GM21526 (cell line): Measurements from ENCODE around the gene AMER2.

ENCODE experiments used
- ATAC-seq: cut with Tn5 transposase; IDR thresholded peaks from one replicate; pipeline ENCODE4 v1.9.1; 2021; ENCODE audit warnings: moderate library complexity; ENCODE audit not compliant: unreplicated experiment, low FRiP score

The AMER2 gene

DNA sequence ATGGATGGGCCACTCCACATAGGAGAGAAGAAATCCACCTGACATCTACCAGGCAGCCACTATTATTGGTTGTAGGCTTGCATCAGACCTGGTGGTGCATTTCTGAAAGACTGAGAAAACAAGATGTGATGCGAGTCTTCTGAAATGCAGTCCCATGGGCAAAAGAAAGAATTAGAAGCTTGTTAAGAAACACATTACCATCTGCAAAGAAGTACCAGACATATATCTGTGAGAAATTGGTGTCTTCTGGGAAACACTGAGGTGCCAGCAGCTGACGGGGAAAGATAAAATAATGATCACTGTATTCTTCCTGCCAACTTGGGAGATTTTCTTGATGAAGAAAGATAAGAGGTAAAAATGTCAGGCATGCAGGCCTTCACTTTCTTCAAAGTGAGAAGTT, 14.4 kb downstream of the AMER2 start:
- no peak for ATAC-seq

DNA sequence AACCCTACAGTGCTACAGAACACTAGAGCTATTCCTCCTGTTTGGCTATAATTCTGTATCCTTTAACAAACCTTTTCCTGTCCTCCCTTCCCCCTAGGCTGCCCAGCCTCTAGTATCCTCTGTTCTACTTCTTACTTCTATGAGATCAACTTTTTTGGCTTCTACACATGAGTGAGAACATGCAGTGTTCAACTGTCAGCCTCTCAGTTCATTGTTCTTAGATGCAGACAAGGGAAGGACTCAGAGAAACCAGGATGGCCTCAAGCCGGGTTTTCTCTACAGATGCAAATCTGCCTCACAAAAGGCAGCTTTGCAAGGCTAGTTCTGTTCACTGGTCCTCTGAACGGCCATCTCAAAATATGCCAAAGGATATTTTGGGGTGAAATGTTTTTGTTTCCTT, 18.4 kb downstream of the AMER2 start:
- ATAC-seq: no peak

DNA sequence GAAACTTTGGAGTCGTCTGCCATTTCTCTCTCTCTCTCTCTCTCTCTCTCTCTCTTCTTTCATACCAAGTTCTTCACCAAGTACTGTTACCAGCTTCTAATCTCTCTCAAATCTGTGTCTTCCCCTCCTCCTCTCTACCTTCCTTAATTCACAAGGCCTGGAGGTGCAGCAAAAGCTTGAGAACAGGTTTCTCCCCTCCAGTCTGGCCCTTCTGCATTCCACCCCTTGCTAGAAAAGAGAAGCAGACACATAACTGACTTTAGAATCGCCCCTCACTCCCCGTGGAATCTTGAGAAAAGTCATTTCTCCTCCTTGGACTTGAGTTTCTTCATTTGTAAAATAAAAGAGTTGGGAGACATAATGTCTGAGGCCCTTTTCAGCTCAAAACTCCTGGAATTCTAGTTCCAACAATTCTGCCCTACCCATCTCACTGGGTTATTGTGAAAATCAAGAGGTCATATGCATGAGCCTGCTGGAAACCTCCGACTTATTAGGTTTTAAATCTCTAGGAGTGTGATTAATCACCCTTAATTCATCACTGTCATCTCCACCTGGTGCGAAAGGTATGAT, 20.4 kb downstream of the AMER2 start:
- no peak for ATAC-seq

DNA sequence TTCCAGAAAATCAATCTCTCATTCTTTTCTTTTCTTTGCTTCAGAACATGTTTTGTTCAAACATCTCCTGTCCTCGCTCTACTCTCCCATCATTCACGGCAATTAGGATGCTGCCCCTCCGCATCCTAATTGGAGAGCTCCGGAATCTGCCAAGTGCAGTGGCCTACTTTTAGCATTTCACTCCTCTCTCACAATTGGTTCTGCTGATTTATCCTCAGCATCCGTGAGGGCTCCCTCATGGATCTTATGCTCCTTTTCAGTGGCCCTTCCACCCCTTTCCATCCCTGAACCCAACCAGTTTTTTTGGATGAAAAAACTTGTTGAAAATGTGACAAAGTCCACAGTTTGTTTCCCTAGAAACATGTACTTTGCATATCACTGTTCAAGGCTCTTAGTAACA, 22.4 kb downstream of the AMER2 start:
- no peak for ATAC-seq

DNA sequence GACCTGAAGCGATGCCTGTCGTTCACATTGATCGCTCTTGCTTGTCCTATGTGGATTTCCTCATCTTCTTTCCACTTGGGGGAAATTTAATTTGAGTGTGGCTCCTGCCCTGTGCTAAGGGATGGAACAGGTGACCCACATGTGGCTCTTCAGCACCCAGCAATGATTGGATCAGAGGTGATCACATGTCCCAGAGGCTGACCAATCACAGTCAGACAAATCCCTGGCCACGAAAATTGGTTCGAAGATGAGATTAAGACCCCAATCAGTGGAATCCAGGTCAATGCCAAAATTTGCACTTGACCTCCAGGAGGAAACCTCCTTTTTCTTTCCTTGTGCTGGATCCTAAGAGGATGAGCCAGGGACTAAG, 23.7 kb downstream of the AMER2 start:
- no peak for ATAC-seq

DNA sequence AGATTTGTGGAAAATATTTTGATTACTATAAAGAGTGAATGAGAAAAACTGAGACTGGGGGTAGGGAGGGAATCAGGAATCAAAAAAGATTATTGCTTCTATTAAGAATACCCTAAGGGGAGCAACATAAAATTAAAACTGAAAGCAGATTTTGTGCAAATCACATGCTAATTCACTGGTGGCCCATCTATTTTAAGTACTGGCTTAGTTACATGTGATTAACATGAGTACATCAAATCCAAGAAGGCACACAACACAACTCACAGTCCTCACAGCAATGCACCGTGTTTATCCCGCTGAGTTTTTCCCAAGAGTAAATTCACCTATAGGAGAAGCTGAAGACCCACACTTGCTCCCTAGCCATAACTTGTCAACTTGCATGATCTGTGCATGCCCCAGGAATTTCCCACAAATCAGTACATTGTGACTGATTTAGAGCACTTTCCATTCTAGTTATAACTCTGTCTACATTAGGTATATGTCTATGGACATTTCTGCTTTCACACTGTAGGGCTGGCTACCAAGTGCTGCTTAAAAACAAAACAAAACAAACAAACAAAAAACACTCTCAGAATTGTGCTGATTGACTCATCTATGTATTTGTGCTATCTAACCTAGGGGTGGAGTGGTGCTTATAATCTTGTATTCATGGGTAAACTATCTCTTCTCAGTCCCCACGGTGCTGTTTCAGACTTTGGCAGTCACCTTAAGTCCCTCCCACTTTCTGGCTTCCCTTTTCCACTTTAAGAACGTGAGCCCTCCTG, 24.3 kb downstream of the AMER2 start:
- peak; percentile 66 for ATAC-seq

DNA sequence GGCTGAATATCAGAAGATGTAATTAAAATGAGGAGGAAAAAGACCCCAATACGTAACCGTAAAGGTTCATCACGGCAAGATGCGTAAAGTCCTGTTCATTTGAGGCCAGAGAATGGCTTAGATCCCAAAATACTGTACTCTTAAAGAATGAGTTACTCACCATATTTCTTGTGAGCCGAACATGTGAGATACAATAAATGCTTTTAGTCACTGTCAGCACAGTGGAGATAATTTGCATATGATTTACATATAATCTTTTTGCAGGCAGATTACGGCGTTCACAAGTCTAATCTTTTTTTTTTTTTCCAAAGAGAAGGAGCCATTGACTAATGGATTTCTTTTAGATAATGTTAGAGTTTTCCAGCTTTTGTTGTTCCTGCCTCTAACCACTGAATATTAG, 28.4 kb downstream of the AMER2 start:
- no peak for ATAC-seq

DNA sequence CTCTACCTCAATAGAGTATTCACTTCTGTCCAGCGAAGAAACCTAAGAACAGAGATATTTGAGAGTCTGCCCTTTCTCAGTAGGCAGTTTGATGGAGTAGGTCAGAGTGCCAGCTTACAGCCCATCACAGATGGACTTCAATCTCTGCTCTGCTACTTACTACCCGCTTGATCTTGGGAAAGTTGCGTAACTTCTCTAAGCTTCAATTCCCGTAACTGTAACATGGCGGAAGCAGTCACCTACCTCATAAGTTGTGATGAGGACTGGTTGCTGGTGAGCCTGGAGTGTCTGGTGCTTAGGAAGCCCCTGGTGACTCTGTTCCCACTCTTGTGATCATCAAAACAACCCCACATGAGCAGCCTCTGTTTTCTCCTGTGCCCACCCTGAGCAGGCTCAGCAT, 31.0 kb downstream of the AMER2 start:
- no peak for ATAC-seq

DNA sequence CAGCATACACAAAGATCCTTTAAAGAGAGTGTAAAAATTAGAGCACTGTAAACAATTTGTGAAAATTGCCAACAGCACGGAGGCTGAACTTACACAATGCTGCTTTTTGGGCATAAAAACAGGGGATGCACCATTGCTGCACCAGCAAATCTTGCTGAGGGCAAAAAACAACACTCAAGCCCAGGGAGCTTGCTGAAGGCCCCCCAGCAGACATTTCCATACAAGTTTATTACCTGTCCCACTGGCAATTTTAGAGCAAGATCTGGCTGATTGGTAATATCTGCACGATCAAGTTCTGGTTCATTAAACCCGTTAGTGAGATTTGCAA, 34.3 kb downstream of the AMER2 start:
- ATAC-seq: no peak

DNA sequence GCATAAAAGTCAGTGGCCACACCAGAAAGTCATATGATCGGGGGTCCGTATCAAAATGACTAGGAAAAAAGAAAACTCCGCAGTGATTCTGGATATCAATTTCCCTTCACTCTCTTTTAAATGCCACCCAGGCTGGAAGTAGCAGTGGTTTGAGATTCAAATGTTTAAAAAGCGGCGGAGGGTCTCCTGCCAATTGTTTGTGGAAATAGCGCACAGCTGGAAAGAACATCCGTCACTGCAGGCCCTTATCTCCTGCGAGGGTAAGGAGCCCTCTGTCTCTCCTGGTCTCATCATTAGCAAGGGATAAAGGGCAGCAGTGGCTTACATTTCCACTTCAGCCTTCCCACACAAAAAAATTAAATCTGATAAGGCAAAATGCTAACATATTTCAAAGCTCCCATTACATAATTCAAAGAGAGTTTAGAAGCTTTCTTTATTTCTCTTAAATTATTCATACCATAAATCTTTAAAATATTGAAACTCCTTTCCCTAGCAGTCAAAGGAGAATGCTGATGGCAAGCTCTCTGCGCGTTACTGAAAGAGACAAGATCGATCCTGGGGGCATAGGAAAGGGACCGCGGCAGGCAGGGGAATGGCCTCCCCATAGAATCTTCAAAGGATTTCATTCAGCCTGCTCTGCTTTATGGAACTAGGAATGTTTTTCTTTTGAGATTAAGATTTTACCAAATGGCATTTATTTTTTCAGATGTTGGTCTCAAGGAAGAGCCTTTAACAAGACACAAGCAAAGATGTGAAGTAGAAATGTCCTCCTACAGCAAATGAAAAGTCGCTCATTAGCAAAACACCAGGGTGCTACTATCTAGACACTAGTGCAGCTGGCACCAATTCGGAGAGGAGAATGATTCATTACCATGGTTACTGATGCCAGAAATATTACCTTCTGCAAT, 35.0 kb downstream of the AMER2 start:
- no peak for ATAC-seq

DNA sequence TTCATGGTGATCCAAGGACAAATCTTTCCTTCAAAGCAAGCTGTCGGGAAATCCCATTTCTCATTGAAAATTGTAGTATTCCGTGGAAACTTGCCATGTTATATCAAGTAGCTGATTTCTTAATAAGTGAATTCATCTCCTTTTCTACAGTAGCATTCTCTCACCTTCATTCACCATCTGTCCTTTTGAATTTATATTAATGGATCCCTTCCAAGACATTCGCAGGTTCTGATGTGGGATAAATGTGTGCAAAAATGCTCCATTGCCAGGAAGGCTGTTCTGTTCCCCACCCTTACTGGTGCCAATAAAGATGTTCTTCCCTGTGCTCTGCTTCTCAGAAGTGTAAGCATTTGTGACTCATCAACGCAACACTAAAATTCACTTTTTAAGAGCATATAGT, 36.2 kb downstream of the AMER2 start:
- no peak for ATAC-seq

DNA sequence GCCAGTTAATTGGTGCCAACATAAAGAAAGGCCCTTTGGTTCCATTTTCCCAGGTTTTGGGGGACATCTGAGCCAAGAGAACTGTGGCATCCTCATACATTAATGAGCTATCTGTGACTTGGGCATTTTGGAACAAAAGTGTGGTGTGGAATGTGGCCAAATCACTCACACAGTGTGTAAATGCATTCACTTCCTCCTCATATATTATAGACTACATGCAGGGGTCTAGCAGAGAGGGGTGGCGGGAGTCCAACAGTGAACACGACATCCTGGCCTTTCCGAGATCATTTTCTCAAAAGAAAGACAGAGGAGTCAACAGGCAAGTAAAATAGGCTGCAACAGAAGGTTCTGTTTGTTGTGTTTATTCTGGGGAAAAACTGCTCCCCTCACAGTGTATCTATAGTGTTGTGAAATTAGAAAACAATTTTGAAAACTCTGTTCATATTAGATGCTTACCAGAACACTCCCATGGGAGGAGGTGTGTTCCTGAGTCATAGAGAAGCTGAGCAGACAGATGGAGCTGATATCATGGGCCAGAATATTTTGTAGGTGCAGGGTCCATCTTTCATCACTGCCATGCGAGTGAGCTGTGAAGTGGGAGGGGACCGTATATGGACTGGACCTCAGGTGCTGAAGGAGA, 39.2 kb downstream of the AMER2 start:
- no peak for ATAC-seq

DNA sequence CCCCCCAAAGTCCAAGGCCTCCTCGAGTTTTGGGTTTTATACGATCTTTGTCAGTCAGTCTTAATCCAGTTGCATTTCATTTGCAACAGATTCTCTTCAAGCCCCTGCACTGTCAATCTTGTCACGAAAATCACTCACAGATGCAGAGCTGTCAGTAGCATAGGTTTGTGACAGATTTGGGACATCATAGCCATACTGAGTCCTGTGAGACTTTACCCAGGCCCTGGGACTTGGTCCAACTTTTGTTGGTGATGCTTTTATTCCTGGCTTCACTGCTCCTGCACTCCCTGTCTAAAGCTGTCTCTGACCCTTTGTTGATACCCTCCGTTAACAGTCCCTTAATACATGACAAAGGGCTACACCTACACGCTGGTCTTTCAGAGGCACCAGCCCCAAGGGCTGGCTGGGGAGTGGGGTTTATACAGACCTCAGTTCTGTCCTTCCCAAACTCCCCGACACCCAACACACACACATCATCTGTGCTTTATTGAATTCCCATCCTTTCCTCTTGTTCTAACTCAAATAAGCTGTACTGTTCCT, 40.1 kb downstream of the AMER2 start:
- no peak for ATAC-seq

DNA sequence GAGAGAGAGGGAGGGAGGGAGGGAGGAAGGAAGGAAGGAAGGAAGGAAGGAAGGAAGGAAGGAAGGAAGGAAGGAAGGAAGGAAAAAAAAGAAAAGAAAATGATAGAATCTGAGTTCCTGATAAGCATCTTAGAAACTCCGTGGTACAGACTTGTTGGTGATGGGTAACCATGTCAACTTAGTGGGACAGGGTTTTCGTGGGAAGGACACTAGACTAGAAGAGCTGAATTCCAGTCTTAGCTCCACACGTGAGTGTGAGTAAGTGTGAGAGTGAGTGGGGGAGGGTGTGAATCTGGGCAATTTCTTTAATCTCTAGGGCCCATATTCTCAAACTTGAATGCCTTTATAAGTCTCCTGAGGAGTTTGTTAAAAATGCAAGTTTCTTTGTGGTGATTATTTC, 41.1 kb downstream of the AMER2 start:
- no peak for ATAC-seq

DNA sequence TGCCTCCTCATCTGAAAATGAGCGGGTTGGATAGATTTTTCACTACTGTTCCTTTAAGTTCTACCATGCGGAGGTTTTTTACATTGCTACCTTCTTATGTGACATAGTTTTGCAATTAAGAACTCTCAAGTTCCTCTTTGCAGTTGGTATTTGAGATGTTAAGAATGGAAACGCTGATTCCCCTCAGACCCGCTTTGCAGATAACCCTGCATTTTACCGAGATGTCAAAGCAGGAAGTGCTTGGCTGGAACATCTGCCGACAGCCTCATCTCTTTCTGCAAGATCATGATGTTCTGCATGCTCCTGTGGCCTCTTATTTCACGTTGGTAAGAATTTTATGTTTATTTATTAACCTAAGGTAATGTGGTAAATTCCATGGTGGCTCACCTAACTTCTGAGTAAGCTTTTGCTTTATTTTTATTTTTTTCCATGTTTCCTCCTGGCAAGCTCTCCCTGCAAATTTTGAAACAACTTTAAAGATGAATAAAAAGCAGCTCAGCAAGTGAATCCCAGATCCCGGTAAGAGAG, 53.6 kb downstream of the AMER2 start:
- no peak for ATAC-seq

DNA sequence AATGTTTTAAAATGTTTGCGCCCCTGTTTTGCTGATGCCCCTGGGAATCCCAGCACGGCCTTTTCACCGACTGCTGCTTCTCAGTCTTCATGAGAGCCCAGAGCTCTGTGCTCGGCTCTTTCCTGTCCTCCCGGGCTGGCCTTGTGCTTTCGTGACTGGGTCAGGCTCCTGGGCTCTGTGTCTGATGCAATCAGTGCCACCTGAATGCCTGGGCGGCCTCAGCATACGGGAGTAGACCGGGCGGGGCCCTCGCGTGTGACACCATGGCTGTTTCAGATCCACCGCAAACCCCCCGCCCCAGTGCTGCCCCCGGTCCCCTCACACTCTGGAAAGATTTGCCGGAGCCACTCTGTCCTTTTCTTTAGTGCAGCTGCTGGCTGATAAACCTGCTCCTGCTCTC, 54.8 kb downstream of the AMER2 start:
- no peak for ATAC-seq

DNA sequence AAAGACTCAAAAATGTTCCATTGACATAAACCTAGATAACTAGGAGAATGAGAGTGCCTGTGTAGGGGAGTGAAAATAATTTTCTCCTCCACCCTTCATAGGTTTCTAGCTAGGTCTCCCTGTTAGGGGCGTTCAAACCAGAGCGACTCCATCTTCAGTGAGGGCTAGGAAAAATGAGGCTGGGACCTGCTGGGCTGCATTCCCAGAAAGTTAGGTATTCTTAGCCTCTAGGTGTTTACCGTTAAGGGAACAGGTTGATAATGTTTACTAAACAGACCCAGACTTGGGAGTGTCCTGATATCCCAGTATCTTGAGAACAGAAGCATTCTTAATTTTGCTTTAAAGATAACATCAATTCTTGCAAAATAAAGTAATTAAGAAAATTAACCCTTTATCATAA, 56.0 kb downstream of the AMER2 start:
- no peak for ATAC-seq

DNA sequence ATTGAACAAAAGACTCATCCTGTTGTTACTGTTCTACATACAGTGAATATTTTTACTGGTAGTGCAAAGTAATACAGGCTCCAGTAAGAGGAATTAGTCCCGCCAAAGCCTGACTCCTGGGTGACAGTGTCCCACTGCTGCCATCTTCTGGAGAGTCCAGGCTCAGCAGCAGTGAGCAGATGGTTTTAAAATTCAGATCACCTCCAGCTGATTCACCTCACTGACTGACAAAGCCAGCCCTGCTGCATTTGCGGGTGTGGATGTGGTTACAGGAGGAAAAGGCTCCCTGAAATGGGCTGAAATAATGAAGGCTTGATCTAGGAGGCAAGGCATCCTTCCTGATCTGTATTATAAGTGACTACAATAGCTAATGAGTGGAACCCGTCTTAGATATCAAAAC, 57.9 kb downstream of the AMER2 start:
- peak; percentile 76 for ATAC-seq

DNA sequence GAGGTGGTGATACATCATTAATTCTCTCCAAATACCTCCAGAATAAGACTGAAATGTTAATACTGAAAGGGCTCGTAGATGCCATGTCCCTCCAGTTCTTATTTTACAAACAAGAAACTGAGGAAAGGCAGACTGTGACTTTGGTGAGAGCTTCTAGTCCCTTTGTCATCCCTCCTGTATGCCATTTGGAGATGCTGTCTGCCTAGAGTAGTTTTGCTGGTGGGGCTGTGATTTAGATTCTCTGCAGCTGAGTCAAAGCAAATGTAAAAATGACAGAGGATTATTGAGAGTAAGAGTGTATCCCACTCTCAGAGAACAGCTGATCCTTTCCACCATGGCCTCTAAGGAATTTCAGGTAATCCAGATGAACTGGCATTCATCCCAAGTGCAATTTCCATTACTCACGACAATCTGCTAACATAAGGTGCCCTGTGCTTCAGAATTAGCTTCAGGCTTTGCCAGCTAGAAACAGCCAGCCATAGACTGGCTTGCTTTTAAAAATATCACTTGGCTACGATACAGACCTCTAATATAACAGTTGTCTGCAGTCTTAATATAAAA, 59.3 kb downstream of the AMER2 start:
- no peak for ATAC-seq
